NCI-H524 treated with DMSO at 0.1 percent for 48 hours (cell line): Measurements from ENCODE around the gene TTC28.

Experiments
- DNase-seq: peaks from one replicate; lab custom pipeline; 2025; lab: John Stamatoyannopoulos, UW

Gene TTC28

DNA sequence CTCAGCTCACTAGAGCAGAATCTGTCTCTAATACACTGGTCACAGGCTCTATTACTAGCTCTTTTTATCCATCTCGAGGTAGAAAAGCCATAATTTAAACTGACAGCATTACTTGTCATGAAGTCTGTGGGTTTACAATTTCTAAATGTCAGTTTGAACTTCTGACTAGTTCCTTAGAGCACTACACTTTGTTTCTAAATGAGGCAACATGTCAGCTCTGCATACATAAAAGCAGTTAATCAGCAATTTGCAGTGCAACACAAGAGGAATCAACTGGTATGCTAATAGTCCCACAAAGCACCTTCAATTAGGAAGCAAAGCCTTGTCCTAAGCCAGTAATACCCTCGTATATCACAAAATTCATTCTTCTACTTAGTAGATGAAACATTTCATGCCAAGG, 321.3 kb downstream of the TTC28 start:
- DNase-seq: no peak

DNA sequence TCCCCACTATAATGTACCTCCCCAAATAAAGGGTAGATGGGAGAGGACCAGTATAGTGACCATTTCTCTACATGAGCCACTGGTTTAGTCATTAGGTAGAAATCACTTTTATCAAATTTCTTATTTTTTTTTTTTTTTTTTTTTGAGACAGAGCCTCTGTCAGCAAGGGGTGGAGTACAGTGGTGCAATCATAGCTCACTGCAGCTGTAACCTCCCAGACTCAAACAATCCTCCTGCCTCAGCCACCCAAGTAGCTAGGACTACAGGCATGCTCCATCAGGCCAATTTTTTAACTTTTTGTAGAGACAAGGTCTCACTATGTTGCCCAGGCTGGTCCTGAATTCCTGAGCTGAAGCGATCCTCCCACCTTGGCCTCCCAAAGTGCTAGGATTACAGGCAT, 322.4 kb downstream of the TTC28 start:
- DNase-seq: no peak

DNA sequence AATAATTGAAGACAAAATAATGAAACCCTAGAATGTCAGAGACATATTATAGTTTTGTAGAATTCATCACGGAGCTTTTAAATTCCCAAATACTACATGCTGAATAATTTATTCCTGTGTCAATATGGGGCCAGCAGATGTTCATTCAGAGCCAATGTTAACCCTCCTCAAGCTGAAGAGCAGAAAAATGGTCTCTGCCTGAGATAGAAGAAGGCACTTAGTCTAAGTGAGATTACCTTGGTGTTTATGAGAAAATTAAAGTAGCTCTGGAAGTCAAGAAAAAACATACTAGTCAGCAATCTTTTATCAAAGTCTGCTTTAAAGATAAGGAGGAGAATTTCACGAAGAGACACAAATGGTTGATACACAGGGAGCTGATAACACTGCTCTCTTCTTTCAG, 328.2 kb downstream of the TTC28 start:
- peak; percentile 68 for DNase-seq

DNA sequence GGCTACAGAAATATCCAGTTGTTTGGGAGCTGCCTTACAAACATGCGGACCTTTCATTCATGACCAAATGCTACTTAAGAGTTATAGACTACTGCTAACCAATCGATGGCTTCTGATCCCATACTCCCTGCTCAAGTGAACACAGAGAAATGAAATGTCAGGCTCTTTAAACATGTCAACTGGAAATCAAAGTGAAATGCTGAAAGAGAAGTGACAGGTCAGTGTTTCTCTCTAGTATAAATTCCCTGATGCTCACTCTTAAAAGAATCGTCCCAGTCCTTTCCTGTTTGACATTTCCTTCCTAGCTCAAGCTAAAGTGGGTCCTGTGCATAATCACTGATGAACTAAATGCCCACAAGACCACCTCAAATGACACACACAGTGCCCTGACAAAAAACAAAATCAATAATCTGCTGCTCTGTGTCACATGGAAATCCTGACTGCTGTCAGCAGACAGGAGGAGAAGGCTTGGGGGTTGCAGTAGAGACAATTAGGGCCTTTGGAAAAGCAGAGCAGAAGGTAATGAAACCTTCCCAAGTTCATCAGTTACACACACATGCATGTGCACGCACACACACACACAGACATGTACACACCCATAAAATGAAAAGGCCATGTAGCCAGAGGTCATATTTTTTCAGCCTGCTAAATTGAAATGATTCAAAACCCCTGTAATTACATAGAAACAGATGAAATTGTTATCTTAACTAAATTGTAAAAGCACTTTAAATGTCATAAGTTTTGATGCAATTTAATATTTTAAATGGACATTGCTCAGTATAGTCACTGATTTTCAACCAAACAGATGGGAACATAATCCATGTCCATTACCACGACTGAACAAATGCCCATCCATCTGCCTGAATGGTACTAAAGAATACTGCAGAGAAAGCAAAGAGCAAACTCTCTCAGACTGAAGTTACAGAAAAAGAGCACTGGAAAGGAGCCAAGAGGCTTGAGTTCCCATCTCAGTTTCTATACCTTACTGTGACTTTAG, 330.7 kb downstream of the TTC28 start:
- peak; percentile 94 for DNase-seq

DNA sequence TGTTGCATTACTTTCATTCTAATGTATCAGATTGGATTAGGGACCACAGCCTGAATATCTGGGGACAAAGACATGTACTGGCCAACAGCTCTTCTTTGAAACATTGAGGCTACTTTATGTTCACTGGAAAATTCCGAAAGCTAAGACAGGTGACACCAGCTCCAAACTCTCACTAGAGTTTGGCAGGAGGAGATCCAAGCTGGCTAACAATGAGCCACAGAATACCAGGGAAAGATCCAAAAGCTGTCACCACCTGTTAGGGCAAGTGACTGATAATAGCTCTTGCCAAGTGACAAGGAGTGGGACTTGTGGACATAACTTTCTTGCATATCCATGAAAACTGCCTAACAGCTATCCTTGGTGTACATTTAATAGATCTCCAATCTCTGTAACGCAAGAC, 333.3 kb downstream of the TTC28 start:
- DNase-seq: no peak

DNA sequence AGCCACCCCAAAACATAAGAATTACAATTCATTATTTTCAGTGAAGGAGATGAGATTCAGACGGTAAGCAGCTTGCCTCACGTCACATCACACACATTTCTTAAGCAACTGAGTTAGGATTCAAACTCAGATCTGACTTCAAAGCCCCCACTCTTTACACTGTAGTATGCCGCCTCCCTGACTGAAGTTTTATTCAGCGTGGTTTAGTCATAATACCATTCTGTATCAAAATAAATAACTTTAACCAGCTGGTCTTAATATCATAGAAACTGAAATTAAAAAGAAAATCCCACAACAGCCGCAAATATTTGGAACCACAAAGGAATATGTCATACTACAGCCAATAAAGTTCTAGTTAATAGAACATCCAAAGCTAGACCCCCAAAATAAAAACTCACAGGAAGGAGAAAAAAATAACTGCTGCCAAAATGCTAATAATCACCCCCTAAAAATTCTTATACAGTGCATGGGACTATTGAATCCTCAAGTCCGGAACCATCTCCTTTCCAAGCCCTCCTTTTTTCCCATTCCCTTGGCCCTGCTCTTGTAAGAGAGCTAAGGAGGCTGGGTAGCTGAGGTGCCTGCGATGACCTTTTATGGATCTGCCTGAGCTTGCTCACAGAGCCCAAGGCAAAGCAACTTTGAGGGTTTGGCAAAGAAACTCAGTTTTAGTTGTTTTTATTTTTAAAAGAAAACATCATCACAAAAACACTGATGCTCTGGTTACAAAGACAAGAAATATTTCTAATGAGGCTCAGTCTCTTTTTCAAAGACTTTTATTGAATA, 334.5 kb downstream of the TTC28 start:
- DNase-seq: no peak

DNA sequence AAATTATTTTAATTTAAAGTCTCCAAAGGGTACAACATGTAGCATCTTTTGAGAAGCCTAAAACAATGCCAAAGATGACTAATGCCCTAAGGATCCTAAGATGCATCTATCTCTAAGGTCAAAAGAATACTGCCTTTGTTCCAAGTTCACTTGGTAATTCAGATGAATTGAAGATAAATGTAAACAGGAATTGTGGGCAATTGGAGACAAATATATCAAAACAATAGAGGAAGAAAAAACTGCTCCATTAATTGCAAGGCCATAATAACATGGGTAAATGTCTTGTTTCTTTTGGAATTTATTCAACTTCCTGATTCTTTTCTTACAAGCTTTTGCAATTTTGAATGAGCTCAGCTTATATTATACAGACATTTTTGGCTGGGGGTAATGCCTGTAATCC, 338.6 kb downstream of the TTC28 start:
- DNase-seq: no peak

DNA sequence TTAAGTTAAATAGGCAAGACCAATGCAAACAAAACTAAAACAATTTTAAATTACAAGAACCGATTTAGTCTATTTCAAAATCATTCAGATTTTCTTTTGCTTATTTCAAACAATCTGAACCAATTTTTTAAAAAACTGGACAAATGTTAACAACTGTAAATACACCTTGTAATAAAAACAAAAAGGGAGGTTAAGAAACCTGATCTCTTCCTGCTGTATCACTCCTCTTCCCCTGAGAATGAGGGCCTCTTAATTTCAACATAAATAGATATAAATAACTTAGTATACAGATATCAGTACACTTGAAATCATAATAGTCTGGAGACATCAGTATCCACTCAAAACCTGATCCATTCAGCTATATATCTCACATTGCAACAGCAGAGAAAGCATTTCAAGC, 346.6 kb downstream of the TTC28 start:
- DNase-seq: no peak

DNA sequence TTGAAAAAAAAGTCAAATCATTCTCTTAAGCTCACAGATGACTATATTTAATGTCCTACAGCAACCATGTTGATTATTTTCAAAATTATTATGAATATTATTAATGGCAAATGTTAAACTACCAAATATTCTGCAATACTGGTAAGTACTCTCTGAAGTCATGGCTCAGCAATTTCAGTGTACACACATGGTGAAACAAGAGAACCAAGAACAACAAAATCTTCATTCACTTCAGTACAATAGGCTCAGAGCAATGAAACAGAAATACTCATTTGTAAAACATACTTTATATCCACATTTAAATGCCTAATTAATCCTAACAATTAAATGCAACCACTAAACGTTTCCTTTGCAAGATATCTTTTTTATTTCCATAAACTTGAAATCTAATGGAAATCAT, 347.2 kb downstream of the TTC28 start:
- DNase-seq: no peak

DNA sequence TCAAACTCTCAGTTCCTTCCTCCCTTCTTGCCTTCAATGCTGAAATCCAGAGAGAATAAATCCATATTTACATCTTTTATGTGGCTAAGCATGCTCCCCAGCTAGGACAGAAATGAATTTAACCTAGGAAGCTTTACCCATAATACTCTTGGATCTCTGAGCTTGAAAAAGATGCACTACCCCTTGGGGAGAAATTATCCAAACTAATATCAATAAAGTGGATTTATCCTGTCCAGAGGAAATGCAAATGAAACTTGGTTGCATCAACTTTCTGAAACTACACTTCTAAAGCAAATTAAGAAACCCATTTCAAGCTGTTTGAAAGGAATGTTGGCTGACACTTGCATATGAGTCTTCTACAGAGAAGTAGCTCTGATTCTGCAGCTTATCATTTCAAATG, 347.9 kb downstream of the TTC28 start:
- DNase-seq: no peak

DNA sequence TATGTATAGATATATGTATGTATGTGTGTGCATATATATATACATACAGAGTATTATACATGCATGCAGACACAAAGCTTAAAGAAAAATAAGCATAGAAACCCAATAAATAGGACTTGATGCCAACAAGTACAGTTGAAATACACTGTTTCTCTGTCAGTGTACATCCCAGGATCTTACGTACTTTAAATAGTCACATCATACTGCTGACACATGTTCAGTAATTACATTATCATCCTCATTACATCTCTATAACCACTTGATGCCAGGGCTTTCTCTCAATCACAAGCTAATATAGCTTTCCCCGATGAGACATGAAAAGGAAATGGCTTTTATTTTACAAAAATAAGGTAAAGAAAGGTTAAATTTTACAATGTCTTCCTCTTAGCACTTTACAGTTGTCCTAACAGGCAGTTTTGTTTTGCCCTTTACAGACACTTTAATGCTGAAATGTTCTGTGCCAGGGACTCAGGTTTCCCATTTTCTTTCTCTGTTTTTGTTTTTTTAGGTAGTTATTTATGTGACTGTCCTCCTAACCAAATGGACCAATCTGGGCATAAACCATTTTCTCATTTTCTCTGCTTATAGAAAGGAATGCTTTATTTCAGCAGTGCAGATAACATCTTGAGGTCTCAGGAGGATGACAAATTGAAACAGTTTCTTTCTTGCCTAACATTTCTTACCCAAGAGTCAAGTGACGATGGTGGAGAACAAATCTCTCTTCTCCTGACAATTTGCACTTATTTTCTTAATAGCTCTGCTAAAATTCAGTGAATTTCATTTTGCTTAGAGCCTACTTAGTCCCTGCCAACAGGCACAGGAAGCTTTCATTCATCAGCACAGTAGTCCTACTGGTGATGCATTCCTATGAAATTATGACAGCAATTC, 350.2 kb downstream of the TTC28 start:
- DNase-seq: no peak

DNA sequence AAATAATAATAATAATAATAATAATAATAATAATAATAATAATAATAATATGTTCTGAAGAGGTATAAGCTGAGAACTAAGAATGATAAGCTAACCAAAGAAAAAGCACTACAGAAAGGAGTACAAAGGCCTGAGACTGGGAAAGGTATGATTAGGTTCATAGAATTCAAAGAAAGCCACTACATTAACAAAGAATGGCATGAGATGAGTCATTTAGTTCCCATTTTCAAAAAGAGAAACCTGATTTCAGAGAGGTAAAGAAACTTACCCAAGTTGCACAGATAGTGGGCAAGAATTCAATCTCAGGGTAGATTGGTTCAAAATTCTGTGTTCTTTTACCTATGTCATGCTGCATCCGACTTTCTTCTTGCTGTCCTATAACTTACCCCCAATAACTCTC, 350.9 kb downstream of the TTC28 start:
- no peak for DNase-seq

DNA sequence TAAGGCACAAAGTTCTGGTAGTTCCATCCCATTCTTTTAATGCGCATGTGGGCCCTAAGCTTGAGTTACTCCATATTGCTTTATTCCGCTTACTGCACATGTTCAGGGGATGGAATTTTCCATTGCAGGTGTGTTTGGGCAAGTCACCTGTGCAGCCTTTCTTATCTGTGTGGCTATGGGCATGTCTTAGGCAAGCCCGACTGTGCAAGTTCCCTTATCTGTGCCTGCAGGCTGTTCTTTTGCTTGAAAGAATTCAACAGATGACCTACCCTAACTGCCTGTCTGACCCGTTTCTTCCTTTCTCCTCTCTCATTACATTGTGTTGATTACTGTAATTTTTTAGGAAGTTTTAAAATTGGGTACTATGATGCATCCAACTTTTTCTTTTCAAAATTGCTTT, 363.6 kb downstream of the TTC28 start:
- no peak for DNase-seq

DNA sequence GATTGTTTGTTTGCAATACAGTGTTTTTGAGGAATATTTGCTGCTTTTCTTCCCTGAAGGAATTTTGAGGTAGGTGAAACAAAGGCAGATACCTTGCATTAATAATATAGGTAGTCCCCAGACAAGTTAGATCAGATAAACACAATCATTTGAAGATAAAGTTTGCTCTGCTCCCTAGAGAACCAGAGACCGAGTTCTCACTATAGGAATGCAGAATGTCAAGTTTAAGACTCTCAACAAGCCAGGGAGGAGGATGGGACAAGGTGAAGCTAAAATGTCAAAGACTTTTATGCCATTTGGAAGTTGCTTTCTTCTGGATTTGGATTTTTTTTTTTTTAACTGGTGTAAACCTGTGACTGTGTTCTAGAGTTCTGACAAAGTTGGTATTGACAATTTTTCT, 364.7 kb downstream of the TTC28 start:
- no peak for DNase-seq

DNA sequence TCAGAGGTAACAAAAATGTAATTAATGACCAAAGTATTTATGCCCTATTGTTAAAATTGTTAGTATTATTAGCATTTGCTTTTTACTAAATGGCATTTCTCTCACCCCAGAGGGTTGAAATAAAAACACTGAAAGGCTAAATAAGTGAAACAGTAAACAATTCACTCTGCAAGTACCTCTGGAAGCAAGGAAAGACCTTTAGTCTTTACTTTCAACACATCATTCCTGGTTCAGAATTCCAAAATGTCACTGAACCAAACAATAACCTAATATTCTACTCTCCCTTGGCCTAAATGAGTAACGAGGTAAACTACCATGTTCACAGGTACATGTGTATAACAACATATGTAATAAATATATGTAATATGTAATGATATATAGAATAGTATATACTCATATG, 369.3 kb downstream of the TTC28 start:
- no peak for DNase-seq

DNA sequence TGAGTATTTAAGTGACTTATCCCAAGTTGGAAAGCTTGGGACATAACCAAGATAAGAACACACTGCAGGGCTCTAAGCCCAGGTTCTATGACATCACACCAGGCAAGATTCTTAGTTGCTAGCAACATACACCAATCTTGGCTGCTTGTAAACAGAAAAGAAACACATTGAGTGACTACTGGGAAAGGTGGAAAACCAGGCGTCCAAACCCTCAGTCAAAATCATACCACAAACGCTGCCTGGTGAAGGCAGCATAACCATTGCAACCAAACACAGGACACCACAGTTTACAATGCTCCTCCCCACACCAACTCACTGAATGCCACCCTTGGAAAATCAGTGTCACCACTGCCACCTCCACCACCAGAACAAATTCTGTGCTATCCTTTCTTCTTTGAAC, 379.9 kb downstream of the TTC28 start:
- no peak for DNase-seq

DNA sequence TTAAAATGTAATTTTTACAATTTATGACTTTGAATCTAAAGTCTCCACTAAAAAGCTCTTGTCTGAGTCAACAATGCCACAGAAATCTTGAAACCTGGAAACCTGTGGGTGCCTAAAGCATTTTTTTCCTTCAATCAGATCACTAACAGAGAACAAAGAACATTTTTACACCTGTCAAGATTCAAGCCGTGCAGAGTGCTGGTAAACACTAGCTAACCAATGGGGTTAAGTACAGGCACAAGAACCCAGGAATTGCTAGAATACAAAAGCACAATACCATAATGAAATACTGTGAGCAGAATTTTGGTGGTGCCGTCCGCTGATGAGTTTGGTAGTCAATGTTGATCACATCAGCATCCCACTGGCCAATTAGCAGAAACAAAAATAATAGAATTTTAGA, 380.3 kb downstream of the TTC28 start:
- no peak for DNase-seq

DNA sequence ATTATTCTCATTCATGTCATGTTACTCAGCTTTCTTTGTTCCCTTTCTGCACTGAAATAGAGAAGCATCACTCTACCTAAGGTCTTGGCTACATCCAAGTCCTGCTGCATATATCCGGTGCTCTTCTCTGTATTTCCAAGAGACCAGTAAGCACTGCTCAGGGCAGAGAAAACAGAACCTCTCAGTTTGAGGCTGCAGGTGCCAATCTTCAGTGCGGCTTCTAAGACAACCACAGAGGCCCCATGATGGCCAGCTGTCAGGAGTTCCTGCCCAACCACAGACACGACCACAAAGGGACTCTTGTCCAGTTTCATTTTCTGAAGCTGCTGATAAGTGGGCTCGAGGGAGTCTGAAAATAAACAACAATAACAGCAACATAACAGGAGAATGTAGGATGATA, 382.1 kb downstream of the TTC28 start:
- DNase-seq: no peak

DNA sequence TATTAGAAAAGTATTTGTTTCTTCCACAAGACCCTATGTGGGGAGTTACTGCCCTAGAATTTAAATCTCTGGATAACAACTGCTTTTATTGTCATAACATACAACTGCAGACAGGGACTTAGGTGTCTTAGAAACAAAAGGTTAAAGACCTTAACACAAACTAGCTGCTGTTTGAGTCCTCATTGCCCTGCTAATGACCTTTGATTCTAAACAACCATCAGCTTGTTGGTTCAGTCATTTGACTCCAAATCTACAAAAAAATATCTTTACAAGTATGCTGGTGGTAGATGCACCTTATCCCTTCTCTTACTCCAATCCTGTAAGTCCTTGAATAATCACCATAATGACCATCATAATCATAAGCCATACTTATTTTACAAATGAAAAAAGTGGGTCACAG, 383.2 kb downstream of the TTC28 start:
- DNase-seq: no peak

DNA sequence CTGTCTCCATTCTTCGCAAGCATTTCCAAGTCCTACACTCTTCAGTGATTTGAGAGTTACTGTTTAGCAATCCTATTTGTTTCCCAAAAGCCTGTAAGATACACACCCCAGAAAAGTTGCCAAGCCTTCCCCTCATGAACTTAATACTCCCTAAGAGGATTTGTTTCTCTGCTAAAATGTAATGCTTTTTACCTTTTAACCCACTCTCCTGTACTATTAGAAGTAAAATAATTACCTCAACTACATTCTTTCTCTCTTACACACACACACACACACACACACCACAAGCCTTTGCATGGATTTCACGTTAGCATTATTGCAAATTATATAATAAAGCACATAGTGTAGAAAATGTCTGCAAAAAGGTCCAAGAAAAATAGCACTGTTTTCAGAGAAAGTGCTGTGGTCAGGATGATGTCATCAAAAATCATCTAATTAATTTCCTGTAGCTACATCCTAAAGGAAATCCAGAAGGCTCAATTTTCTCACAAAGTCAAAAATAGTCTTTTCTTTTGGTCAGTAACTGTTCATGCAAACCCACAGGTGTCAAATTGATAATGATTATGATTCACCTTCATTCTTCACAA, 396.5 kb downstream of the TTC28 start:
- DNase-seq: no peak

DNA sequence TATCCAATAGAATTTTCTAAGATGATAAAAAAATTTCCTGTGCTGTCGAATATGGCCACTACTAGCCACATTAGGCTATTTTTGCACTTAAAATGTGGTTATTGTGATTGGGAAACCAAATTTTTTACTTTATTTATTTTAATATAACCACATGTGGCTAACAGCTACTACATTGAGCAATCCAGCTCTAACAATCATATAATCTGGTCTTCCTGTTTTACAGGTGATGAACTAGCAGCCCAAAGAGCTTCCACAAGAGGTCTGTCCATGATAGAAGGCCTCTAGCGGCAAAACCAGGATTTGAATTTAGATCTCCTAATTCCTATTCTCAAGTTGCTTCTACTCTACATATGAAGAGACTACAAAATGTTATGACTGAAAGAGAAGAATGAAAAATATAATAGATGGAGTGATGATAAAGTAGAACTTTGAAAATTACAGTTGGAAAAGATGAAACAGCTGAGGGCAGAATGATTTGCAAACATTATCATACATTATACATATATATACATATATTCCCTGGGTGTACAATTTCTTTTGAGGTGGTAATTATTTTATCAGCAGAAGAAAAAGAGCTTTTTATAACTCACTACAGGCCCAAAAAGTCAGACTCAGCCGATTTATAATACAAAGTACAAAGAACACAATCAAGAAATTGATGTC, 397.1 kb downstream of the TTC28 start:
- DNase-seq: no peak
